ENCODE results near the gene PPL. TPM values are rescaled to one million over a fixed set of nuclear protein-coding genes. Genes with fewer than 3 reads are reported as not detected.

PPL gene
- total and polyA plus RNA-seq, 2 of the 13 experiments (the other 11 are each of a cell fraction or from before 2014, with no cell fraction given), result 5.7 to 6.6 TPM

DNA sequence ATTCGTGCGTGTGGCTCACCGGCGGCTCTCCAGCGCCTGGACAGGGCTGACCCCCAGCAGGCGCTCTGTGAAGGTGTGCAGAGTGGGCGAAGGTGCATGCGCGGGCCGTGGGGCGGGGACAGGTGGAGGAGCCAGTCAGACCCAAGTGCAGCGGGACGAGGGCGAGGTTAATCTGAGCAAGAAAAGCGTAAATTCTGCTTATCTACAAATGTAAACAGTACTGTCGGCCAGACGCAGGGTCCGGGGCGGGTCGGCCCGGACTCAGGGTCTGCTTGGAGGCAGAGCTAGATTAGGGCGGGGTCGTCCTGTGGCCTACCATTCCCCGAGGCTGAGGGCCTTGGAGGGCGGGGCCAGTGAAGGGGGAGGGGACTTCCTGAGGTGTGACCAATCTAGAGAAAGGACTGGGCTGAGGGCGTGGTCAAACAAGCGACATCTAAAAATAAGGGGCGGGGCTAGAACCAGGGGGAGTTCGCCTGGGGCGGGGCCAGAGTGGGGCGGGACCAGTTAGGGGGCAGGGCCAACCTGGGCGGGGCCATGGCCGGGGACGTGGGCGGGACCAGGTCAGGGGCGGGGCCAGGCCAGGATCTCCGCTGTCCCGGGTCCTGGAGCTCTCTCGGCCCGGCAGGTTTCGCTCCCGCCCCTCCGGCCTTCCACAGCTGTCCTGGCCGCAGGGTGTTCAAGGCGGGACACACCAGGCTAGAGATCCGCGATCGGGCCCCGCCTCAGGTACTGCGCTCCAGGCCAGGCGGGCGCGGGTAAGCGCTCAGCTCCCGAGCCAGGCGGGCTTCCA is 21.0 kb upstream of the PPL start, which contains the start of gene SEC14L5:
Gene SEC14L5, plus strand, starts transcription at position 611 of the 790 bp plus-strand sequence. CDS start 994 bp downstream, outside the sequence.
- no peak within 1 kb of the TSS for H2AFZ ChIP-seq (ENCODE audit: low read length)
- DNase-seq (ENCODE audit: low spot score) (peak; percentile 100), FAIRE-seq (peak; percentile 99), ATAC-seq (peak; percentile 93)
- H3K27ac ChIP-seq (ENCODE audit: extremely low read length, insufficient read depth, low read length), result peak within 1 kb of the TSS; percentile 77
- no peaks in the 10 kb centered on the region for H4K20me1 ChIP-seq (ENCODE audit: insufficient read depth, low read length)
- H3K79me2 ChIP-seq (ENCODE audit: insufficient read depth, low read length), result no peaks in the 10 kb centered on the region
- CTCF ChIA-PET (ENCODE audit: low intra/inter-chr PET ratio, low total read pairs), result interaction anchor here (1.6 kb wide), 1 partner anchor 99 kb away, joined by 3 read pairs; no protein-coding TSS in a partner anchor
- H3K36me3 ChIP-seq (replicated peaks in 1 of 2; ENCODE audit: control insufficient read depth in 1 of 2, insufficient read depth in 2 of 2, low read length in 2 of 2), result no peaks in the 10 kb centered on the region
- in situ Hi-C loops (cut with HindIII; ENCODE audit: extremely low pct_ligation_motif_present, low pct_unique_long_range_greater_than_20kb), result loop anchor here (5.0 to 25.0 kb wide), 2 partner anchors 111 to 446 kb away; partner anchors contain the start of genes GLYR1 and UBN1
- peaks cover 0 to 18% of the 10 kb centered on the region in 2 experiments; a peak in 3 of 5 replicates for H3K27me3 ChIP-seq (ENCODE audit: control insufficient read depth in 1 of 2, insufficient read depth in 2 of 2, low read length in 2 of 2)
- no peaks in the 10 kb centered on the region for H3K9me3 ChIP-seq (ENCODE audit: low read length)
- intact Hi-C loops (cut with micrococcal nuclease; ENCODE audit: unreplicated experiment), result loop anchor here (1.0 to 10.0 kb wide), 8 partner anchors 51 to 343 kb away; partner anchors contain the start of genes ALG1, EEF2KMT and UBALD1
- H3K4me2 ChIP-seq (ENCODE audit: low read depth, low read length), result peak within 1 kb of the TSS; percentile 90
- 1% methylated on average over 34 of the region's 56 CpGs for WGBS (ENCODE audit: low lambda C conversion rate)
- no TSS peak for BruUV-seq (replicated peaks)
- POLR2A ChIA-PET, result interaction anchor here (0.6 to 5.1 kb wide), 25 partner anchors 10 to 342 kb away, joined by 3 to 62 read pairs (median 6); partner anchors contain the start of genes ALG1, ANKS3, DNAAF8 and EEF2KMT
- peaks cover 23% of the 10 kb centered on the region for H3K4me1 ChIP-seq (ENCODE audit: insufficient read depth, low read length)
- peak within 1 kb of the TSS; percentile 66 for H3K9ac ChIP-seq (ENCODE audit: insufficient read depth, low read depth, low read length)
- peak within 1 kb of the TSS; percentile 62 to 77 (median 62) for H3K4me3 ChIP-seq (replicated peaks in 1 of 3; ENCODE audit: insufficient read depth in 1 of 3, low read depth in 2 of 3, low read length in 3 of 3)
- TF ChIP-seq ZNF788 (CRISPR knock-in tag; IDR thresholded peaks at IDR 0.05; ENCODE audit: borderline replicate concordance), result peak; percentile 81; the same call in 1 of the 2 replicates
- TF ChIP-seq ZNF660 (CRISPR knock-in tag; IDR thresholded peaks at IDR 0.05; ENCODE audit: borderline replicate concordance, low read depth), result no peak
- TF ChIP-seq, protein P1, sequence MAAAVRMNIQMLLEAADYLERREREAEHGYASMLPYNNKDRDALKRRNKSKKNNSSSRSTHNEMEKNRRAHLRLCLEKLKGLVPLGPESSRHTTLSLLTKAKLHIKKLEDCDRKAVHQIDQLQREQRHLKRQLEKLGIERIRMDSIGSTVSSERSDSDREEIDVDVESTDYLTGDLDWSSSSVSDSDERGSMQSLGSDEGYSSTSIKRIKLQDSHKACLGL (CRISPR knock-in tag; IDR thresholded peaks at IDR 0.05), result peak; percentile 75
- TF ChIP-seq SATB2 (CRISPR knock-in tag; IDR thresholded peaks at IDR 0.05), result no peak
- peak; percentile 70; the same call in 1 of the 2 replicates for TF ChIP-seq NCOR1 (IDR thresholded peaks at IDR 0.05; ENCODE audit: borderline replicate concordance, low read length)
- TF ChIP-seq BRCA1 (CRISPR knock-in tag; IDR thresholded peaks at IDR 0.05), result 0 out of 2 replicates have a peak, but pooled peaks have one; percentile 42
- TF ChIP-seq, protein P2, sequence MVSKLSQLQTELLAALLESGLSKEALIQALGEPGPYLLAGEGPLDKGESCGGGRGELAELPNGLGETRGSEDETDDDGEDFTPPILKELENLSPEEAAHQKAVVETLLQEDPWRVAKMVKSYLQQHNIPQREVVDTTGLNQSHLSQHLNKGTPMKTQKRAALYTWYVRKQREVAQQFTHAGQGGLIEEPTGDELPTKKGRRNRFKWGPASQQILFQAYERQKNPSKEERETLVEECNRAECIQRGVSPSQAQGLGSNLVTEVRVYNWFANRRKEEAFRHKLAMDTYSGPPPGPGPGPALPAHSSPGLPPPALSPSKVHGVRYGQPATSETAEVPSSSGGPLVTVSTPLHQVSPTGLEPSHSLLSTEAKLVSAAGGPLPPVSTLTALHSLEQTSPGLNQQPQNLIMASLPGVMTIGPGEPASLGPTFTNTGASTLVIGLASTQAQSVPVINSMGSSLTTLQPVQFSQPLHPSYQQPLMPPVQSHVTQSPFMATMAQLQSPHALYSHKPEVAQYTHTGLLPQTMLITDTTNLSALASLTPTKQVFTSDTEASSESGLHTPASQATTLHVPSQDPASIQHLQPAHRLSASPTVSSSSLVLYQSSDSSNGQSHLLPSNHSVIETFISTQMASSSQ (IDR thresholded peaks at IDR 0.05; ENCODE audit: low read depth), result peak; percentile 40; the same call in 1 of the 2 replicates
- TF ChIP-seq, protein P2 (CRISPR knock-in tag; IDR thresholded peaks at IDR 0.05; ENCODE audit: borderline replicate concordance), result peak; percentile 22; the same call in 1 of the 2 replicates
- 0 out of 2 replicates have a peak, but pooled peaks have one; percentile 68 for TF ChIP-seq EHMT2 (IDR thresholded peaks at IDR 0.05; ENCODE audit: borderline replicate concordance, low read depth, low read length)
- peak; percentile 79; the same call in 1 of the 2 replicates for TF ChIP-seq NRL (CRISPR knock-in tag; IDR thresholded peaks at IDR 0.05; ENCODE audit: borderline replicate concordance)
- TF ChIP-seq ARNT2 (CRISPR knock-in tag; IDR thresholded peaks at IDR 0.05; ENCODE audit: low read depth), result peak; percentile 68
- peak; percentile 83; the same call in 1 of the 2 replicates for TF ChIP-seq RFXAP (CRISPR knock-in tag; IDR thresholded peaks at IDR 0.05; ENCODE audit: borderline replicate concordance)
- TF ChIP-seq, protein P3, sequence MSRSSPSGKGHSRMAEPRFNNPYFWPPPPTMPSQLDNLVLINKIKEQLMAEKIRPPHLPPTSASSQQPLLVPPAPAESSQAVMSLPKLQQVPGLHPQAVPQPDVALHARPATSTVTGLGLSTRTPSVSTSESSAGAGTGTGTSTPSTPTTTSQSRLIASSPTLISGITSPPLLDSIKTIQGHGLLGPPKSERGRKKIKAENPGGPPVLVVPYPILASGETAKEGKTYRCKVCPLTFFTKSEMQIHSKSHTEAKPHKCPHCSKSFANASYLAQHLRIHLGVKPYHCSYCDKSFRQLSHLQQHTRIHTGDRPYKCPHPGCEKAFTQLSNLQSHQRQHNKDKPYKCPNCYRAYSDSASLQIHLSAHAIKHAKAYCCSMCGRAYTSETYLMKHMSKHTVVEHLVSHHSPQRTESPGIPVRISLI (CRISPR knock-in tag; IDR thresholded peaks at IDR 0.05; ENCODE audit: borderline replicate concordance), result no peak
- peak; percentile 52 for TF ChIP-seq HOXA3 (CRISPR knock-in tag; IDR thresholded peaks at IDR 0.05)
- peak; percentile 17 for TF ChIP-seq ELF1 (CRISPR knock-in tag; IDR thresholded peaks at IDR 0.05)
- no peak; the same call in 1 of the 2 replicates for TF ChIP-seq ZNF761 (CRISPR knock-in tag; conservative IDR thresholded peaks at IDR 0.05)

Measured in HepG2 (cell line).